Right lobe of liver (tissue), 6 donors: Measurements from ENCODE around the gene DNAJC27. TPM values are rescaled to one million over a fixed set of nuclear protein-coding genes. Genes with fewer than 3 reads are reported as not detected.
A peak's percentile ranks its signal among the peaks of the same experiment; 100 is the strongest.

Source experiments
- ATAC-seq, 4 donors: fragments of 200-7000 bp; cut with Tn5 transposase; one replicate each; pipeline ENCODE4 v1.9.1; 2020; ENCODE audit warnings: mild to moderate bottlenecking in 4 of 4, moderate library complexity in 4 of 4
- DNase-seq, 3 donors: peaks; one replicate each; pipeline ENCODE4 v3.0.0-alpha.2; 2020
- H3K27ac ChIP-seq, 3 donors: fragments of 200-600 bp; one replicate each; pipeline ENCODE4 v1.8.0; 2022
- H3K27me3 ChIP-seq, 2 donors: fragments of 200-600 bp; one replicate each; pipeline ENCODE4 v1.8.0; 2022
- H3K36me3 ChIP-seq, 4 donors: fragments of 200-600 bp; sonication (generic) in 1 of 4; one replicate each; pipeline versions ENCODE4 v1.5.1 to v1.8.0; 2017 to 2022; ENCODE audit warnings: control low read depth in 1 of 4
- H3K4me1 ChIP-seq, 4 donors: fragments of 200-600 bp; sonication (generic) in 1 of 4; one replicate each; pipeline versions ENCODE4 v1.5.1 to v1.8.0; 2017 to 2022; ENCODE audit warnings: control low read depth in 1 of 4
- H3K4me3 ChIP-seq, 3 donors: fragments of 200-600 bp; one replicate each; pipeline ENCODE4 v1.8.0; 2022
- H3K9me3 ChIP-seq, 4 donors: fragments of 200-600 bp; sonication (generic) in 1 of 4; one replicate each; pipeline versions ENCODE4 v1.5.1 to v1.8.0; 2017 to 2022; ENCODE audit warnings: control low read depth in 1 of 4
- POLR2A ChIP-seq: fragments of 450-650 bp; IDR thresholded peaks from one replicate; pipeline ENCODE4 v1.6.1; 2017; ENCODE audit warnings: antibody characterized with exemption, mild to moderate bottlenecking
- WGBS: methylation state at CpG from one replicate; pipeline ENCODE4 v1.1.6; 2018; ENCODE audit warnings: low coverage, low lambda C conversion rate; ENCODE audit not compliant: insufficient coverage; ENCODE audit errors: missing lambda C conversion rate; 5-methylcytosine and 5-hydroxymethylcytosine counted together
- intact Hi-C, 2 donors: fragments of 100-400 bp; cut with DNase I; formaldehyde crosslinking; loops; one replicate each; pipeline versions ENCODE4 v1.11.2 to v1.14.1; 2022
- small RNA-seq, 2 experiments: library from RNA; depleted of rRNA; stranded (forward); fragments of <200 nt; gene quantifications; one replicate each; pipeline ENCODE3, GENCODE V24; 2016
- total RNA-seq, 6 experiments: library from RNA; depleted of rRNA in 2 of 6; stranded (reverse); fragments of >200 nt in 2 of 6; fragmentation: NEBNext Ultra II Directional in 3 of 6; extraction: Animal tissue kit (Norgen Biotek cat#: 25700) in 3 of 6; gene quantifications; one replicate each; pipeline versions ENCODE4 v1.1.0 to v1.2.4, GENCODE V29; 2016 to 2023
- TF ChIP-seq, protein P1 (sequence below), 4 donors: fragments of 200-600 bp in 3 of 4; fragments of 450-650 bp in 1 of 4; IDR thresholded peaks; one replicate each; pipeline versions ENCODE4 v1.5.1 to v1.8.0; 2016 to 2022; ENCODE audit warnings: antibody characterized with exemption in 4 of 4, mild to moderate bottlenecking in 2 of 4
- donor health status: DM: no; HTN: yes; CAD: no.
- donor health status: DM: no; HTN: no; CAD: no.
- donor health status: DM: no; HTN: no; CAD: no.
- donor health status: DM: no; HTN: yes; CAD: no.
- donor health status: DM: no; HTN: yes; CAD: no.

The DNAJC27 gene
- total RNA-seq, 6 experiments from 2014 or later, result 1.1 to 2.1 (median 1.7) TPM

DNA sequence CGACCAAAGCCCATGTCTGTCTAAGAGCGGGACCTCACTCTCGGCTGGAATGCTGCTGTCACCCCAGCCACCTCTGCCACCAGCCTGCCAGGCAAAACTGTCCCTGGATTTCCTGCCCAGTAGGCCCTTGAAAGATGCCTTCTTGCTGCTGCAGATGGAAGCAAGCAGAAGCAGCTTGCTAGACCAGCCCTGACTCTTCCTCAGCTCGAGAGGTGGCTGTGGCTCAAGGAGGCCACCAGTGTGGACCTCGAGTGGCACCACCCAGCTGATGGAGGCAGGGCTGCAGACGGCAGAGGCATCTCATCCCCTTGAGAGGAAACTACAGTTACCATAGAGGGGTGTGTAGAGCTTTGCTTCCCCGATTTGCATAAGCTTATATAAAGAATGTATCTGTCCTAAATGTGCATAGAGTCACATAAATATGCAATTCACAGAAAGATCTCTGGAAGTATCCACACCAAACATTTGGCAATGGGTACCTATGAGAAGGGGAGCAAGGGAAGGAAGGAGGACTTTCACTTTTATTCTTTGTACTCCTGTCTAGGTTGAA, 72.3 kb downstream of the DNAJC27 start:
- Histone ChIP-seq H3K9me3 (peaks cover 0 to 12% (median 0%) of the 10 kb centered on the region in 4 donors), H3K4me1 (no peaks in the 10 kb centered on the region), H3K27me3 (no peaks in the 10 kb centered on the region), H3K4me3 (no peak overlapping the region), H3K27ac (no peak overlapping the region), H3K36me3 (no peaks in the 10 kb centered on the region)
- intact Hi-C loops, result no loop called here
- ATAC-seq (no peak), DNase-seq (no peak)
- TF ChIP-seq, protein P1, sequence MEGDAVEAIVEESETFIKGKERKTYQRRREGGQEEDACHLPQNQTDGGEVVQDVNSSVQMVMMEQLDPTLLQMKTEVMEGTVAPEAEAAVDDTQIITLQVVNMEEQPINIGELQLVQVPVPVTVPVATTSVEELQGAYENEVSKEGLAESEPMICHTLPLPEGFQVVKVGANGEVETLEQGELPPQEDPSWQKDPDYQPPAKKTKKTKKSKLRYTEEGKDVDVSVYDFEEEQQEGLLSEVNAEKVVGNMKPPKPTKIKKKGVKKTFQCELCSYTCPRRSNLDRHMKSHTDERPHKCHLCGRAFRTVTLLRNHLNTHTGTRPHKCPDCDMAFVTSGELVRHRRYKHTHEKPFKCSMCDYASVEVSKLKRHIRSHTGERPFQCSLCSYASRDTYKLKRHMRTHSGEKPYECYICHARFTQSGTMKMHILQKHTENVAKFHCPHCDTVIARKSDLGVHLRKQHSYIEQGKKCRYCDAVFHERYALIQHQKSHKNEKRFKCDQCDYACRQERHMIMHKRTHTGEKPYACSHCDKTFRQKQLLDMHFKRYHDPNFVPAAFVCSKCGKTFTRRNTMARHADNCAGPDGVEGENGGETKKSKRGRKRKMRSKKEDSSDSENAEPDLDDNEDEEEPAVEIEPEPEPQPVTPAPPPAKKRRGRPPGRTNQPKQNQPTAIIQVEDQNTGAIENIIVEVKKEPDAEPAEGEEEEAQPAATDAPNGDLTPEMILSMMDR (IDR thresholded peaks at IDR 0.05), result no peak
- no peak for TF ChIP-seq POLR2A
- 59% methylated on average over 7 of the region's 7 CpGs for WGBS

DNA sequence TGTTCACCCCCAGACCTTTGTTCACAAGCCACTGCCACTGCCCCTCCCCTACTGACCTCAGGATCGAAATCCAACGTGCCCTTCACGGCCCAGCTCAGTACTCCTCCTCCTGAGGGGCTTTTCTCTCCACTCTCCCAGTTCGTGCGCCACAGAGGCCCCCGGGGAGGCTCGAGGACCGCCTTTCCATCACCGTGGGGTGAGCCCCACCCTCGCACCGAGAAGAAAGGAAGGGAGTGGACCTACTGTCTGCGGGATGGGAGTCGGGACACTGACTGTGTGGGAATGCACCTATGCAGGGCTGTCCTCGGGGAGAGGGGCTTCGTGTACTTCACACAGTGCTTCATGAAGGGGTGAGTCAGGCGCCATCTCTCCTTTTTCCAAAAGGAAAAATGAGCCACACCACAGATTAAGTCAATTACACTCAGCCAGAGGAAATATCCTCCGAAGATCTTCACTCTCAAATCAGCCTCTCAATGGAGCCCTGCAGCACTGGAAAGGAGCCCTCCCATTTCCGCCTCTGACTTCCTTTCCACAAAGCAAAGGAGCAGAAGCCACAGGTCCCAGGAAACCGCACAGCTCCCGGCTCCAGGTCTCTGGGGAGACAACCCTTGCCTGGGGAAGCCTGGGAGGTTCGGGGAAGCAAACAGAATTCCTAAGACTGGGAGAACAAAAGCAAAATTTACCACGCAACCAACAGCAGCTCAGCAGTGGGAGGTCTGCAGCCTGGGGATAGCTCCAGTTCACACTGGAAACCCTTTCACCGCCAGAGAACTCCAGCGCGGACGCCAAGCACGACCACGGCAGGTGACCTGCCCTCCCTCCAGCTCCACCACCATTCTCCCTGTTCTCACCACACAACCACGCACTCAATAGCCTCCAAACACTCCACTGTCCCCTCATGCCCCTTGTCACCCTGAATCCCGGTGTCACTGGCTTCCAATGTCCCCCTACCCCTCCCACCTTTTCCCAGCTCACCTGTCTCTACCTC, 73.3 kb downstream of the DNAJC27 start:
- Histone ChIP-seq H3K27me3 (no peaks in the 10 kb centered on the region), H3K27ac (no peak overlapping the region), H3K36me3 (no peaks in the 10 kb centered on the region), H3K9me3 (peaks cover 0 to 16% (median 0%) of the 10 kb centered on the region in 4 donors), H3K4me1 (no peaks in the 10 kb centered on the region), H3K4me3 (no peak overlapping the region)
- TF ChIP-seq POLR2A, result no peak
- TF ChIP-seq, protein P1 (IDR thresholded peaks at IDR 0.05), result no peak
- intact Hi-C loops, result no loop called here
- DNase-seq (no peak), ATAC-seq (peak in 3 of 4 donors; percentile 17 to 27 (median 20))
- 69% methylated on average over 16 of the region's 30 CpGs for WGBS

DNA sequence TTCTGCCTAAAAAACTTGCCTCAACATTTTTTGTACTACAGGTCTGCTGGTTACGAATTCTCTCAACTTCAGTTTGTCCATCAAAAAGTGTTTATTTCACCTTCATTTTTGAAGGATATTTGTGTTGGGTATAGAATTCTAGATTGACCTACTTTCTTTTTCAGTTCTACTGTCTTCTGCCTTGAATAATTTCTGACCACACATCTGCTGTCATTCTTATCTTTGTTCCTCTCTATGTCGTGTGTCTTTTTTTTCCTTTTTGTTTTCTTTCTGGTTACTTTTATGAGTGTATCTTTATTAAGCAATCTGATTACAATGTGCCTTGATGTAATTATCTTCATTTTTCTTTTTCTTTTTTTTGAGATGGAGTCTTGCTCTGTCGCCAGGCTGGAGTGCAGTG, 77.0 kb downstream of the DNAJC27 start:
- TF ChIP-seq, protein P1 (IDR thresholded peaks at IDR 0.05), result no peak
- TF ChIP-seq POLR2A, result no peak
- H3K4me3 ChIP-seq, result no peak overlapping the region
- WGBS, result 29% methylated on average over 2 of the region's 3 CpGs
- H3K27me3 ChIP-seq, result no peaks in the 10 kb centered on the region
- H3K4me1 ChIP-seq, result no peaks in the 10 kb centered on the region
- DNase-seq (no peak), ATAC-seq (no peak)
- intact Hi-C loops, result no loop called here
- no peaks in the 10 kb centered on the region for H3K36me3 ChIP-seq
- no peak overlapping the region for H3K27ac ChIP-seq
- peaks cover 0 to 16% (median 0%) of the 10 kb centered on the region in 4 donors for H3K9me3 ChIP-seq

DNA sequence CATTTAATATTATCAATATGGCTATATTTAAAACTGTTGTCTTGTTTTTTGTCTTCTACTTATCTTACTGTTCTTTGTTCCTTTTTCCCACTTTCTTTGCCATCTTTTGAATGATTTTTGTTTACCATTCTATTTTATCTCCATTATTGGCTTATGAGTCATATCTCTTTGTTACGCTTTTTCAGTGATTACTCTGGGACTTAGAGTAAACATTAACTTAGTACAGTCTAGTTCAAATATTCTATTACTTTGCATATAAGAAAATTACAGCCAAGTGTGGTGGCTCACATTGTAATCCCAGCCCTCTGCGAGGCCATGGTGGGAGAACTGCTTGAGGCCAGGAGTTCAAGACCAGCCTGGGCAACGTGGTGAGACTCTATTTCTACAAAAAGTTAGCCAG, 77.8 kb downstream of the DNAJC27 start:
- Histone ChIP-seq H3K4me3 (no peak overlapping the region), H3K9me3 (peaks cover 0 to 16% (median 0%) of the 10 kb centered on the region in 4 donors), H3K27me3 (no peaks in the 10 kb centered on the region), H3K36me3 (no peaks in the 10 kb centered on the region), H3K4me1 (no peaks in the 10 kb centered on the region), H3K27ac (no peak overlapping the region)
- intact Hi-C loops, result no loop called here
- DNase-seq (no peak), ATAC-seq (no peak)
- no peak for TF ChIP-seq POLR2A
- TF ChIP-seq, protein P1 (IDR thresholded peaks at IDR 0.05), result no peak
- 63% methylated on average over 3 of the region's 3 CpGs for WGBS

Small RNAs within 50 kb of the gene (small RNA-seq; reads per million reads assigned to genes)
- 0 reads per million in 2 experiments for gene AC013267.1
- gene RF00016, result 0 reads per million in 2 experiments
- gene RF00019, result 0 reads per million in 2 experiments

Other genes starting within 250 kb of the DNAJC27 start
- gene PTRHD1, start 178.6 kb downstream of the DNAJC27 start, total RNA-seq, result 10 to 100 TPM; 10.1 to 16.4 (median 15.3) TPM
- 1 to 10 TPM; 1.6 to 6.0 (median 3.1) TPM for gene CENPO, start 178.5 kb downstream of the DNAJC27 start, total RNA-seq
- gene ADCY3, start 51.7 kb downstream of the DNAJC27 start, total RNA-seq, result 1 to 10 TPM; 2.2 to 7.0 (median 5.6) TPM
- under 1 TPM in 5 of 6 experiments, not detected in 1; 0.12 to 0.33 (median 0.16) TPM for gene EFR3B, start 70.1 kb upstream of the DNAJC27 start, total RNA-seq
- 1 to 10 TPM in 2 of 6 experiments, under 1 TPM in 4; 0.30 to 1.6 (median 0.57) TPM for gene POMC, start 196.6 kb upstream of the DNAJC27 start, total RNA-seq